MM.1S (cell line): ENCODE data around the gene COBL.

Source experiments
- DNase-seq: peaks from one replicate; pipeline ENCODE4 v3.0.0-alpha.2; 2015
- H2AFZ ChIP-seq: fragments of 300-600 bp; sonication (generic); 2 replicates; pipeline ENCODE4 v1.6.0; 2016; ENCODE audit warnings: antibody characterized with exemption, low read length
- H3F3A ChIP-seq: fragments of 300-600 bp; sonication (generic); 2 replicates; pipeline ENCODE4 v1.6.1; 2016; ENCODE audit warnings: mild to moderate bottlenecking, antibody characterized with exemption, low read length, moderate library complexity, mixed read lengths; ENCODE audit not compliant: insufficient read depth
- H3K27ac ChIP-seq: fragments of 300-600 bp; sonication (generic); 2 replicates; pipeline ENCODE4 v1.5.1; 2016; ENCODE audit warnings: mild to moderate bottlenecking, low read length
- H3K27me3 ChIP-seq: fragments of 300-600 bp; sonication (generic); replicated peaks from 2 replicates; pipeline ENCODE4 v1.6.0; 2016; ENCODE audit warnings: low read length; ENCODE audit not compliant: insufficient read depth
- H3K36me3 ChIP-seq: fragments of 300-600 bp; sonication (generic); replicated peaks from 2 replicates; pipeline ENCODE4 v1.6.1; 2016; ENCODE audit warnings: mild to moderate bottlenecking, low read length, mixed read lengths; ENCODE audit not compliant: insufficient read depth
- H3K4me1 ChIP-seq: fragments of 300-600 bp; sonication (generic); 2 replicates; pipeline ENCODE4 v1.6.1; 2016; ENCODE audit warnings: low read length, mixed read lengths
- H3K4me2 ChIP-seq: fragments of 300-600 bp; sonication (generic); 2 replicates; pipeline ENCODE4 v1.6.0; 2016; ENCODE audit warnings: low read depth, low read length
- H3K4me3 ChIP-seq: fragments of 300-600 bp; sonication (generic); 2 replicates; pipeline ENCODE4 v1.5.1; 2016; ENCODE audit warnings: low read length, mixed read lengths
- H3K79me2 ChIP-seq: fragments of 300-600 bp; sonication (generic); 2 replicates; pipeline ENCODE4 v1.6.1; 2016; ENCODE audit warnings: mixed run types, low read length, mixed read lengths
- H3K9ac ChIP-seq: fragments of 300-600 bp; sonication (generic); 2 replicates; pipeline ENCODE4 v1.6.1; 2016; ENCODE audit warnings: low read length, mixed read lengths
- H3K9me2 ChIP-seq: fragments of 300-600 bp; sonication (generic); replicated peaks from 2 replicates; pipeline ENCODE4 v1.6.1; 2016; ENCODE audit warnings: mild to moderate bottlenecking, low read length, mixed read lengths; ENCODE audit not compliant: insufficient read depth
- H3K9me3 ChIP-seq: fragments of 300-600 bp; sonication (generic); replicated peaks from 2 replicates; pipeline ENCODE4 v1.6.1; 2016; ENCODE audit warnings: mild to moderate bottlenecking, low read length, mixed read lengths; ENCODE audit not compliant: insufficient read depth
- H4K20me1 ChIP-seq: fragments of 300-600 bp; sonication (generic); 2 replicates; pipeline ENCODE4 v1.6.1; 2016; ENCODE audit warnings: mild to moderate bottlenecking, low read length, moderate library complexity, mixed read lengths; ENCODE audit not compliant: insufficient read depth
- EZH2 ChIP-seq: fragments of 300-600 bp; sonication (generic); optimal IDR thresholded peaks from 2 replicates; pipeline ENCODE3; 2017; ENCODE audit warnings: low read depth, mild to moderate bottlenecking, antibody characterized with exemption, low read length, mixed read lengths
- EZH2phosphoT487 ChIP-seq: fragments of 300-600 bp; sonication (generic); IDR thresholded peaks from 2 replicates; pipeline ENCODE4 v1.6.1; 2018; ENCODE audit warnings: antibody characterized with exemption, low read length
- TF ChIP-seq, protein P1 (sequence below): fragments of 300-600 bp; sonication (generic); IDR thresholded peaks from 2 replicates; pipeline ENCODE4 v1.5.1; 2016; ENCODE audit warnings: antibody characterized with exemption, low read length, mixed read lengths

The COBL gene

GRCh38 chr7:51326656-51327286, 10.2 kb upstream of the COBL start:
- no peaks in the 10 kb centered on the region for H3K27me3 ChIP-seq
- H3K36me3 ChIP-seq = no peaks in the 10 kb centered on the region
- H3K9me2 ChIP-seq = no peaks in the 10 kb centered on the region
- H3F3A ChIP-seq = no peaks in the 10 kb centered on the region
- no peak for DNase-seq
- H3K27ac ChIP-seq = no peak overlapping the region
- no peak overlapping the region for H2AFZ ChIP-seq
- no peak overlapping the region for H3K4me3 ChIP-seq
- no peaks in the 10 kb centered on the region for H3K4me1 ChIP-seq
- H3K79me2 ChIP-seq = no peaks in the 10 kb centered on the region
- no peak overlapping the region for H3K4me2 ChIP-seq
- TF ChIP-seq EZH2 (no peak), EZH2phosphoT487 (no peak)
- TF ChIP-seq, protein P1, sequence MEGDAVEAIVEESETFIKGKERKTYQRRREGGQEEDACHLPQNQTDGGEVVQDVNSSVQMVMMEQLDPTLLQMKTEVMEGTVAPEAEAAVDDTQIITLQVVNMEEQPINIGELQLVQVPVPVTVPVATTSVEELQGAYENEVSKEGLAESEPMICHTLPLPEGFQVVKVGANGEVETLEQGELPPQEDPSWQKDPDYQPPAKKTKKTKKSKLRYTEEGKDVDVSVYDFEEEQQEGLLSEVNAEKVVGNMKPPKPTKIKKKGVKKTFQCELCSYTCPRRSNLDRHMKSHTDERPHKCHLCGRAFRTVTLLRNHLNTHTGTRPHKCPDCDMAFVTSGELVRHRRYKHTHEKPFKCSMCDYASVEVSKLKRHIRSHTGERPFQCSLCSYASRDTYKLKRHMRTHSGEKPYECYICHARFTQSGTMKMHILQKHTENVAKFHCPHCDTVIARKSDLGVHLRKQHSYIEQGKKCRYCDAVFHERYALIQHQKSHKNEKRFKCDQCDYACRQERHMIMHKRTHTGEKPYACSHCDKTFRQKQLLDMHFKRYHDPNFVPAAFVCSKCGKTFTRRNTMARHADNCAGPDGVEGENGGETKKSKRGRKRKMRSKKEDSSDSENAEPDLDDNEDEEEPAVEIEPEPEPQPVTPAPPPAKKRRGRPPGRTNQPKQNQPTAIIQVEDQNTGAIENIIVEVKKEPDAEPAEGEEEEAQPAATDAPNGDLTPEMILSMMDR = no peak
- no peaks in the 10 kb centered on the region for H4K20me1 ChIP-seq
- no peak overlapping the region for H3K9ac ChIP-seq
- H3K9me3 ChIP-seq = no peaks in the 10 kb centered on the region

DNA sequence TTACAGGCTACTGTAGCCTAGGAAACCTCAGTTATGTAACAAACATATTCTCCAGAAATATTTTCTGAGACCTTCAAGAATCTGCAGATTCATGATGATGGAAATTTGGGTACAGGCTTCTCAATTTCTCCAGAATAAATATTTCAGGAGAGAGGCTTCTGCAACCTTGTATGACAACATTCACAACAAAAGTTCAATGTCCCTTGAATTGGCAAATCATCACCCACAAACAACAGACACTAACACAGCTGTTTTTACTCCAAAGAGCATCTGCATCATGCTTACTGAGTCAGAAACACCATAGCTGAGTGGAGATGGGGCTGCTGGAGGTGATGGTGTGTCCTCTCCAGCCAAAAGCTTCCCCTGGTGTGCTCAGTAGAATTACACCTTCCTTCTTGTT, 9.3 kb upstream of the COBL start:
- Histone ChIP-seq H4K20me1 (no peaks in the 10 kb centered on the region), H3K4me3 (no peak overlapping the region), H3K27me3 (no peaks in the 10 kb centered on the region), H3K36me3 (no peaks in the 10 kb centered on the region), H3K4me1 (no peaks in the 10 kb centered on the region), H3F3A (no peaks in the 10 kb centered on the region), H3K27ac (no peak overlapping the region), H3K9me2 (no peaks in the 10 kb centered on the region), H3K9ac (no peak overlapping the region), H2AFZ (no peak overlapping the region), H3K4me2 (no peak overlapping the region), H3K9me3 (no peaks in the 10 kb centered on the region), H3K79me2 (no peaks in the 10 kb centered on the region)
- TF ChIP-seq EZH2phosphoT487 (no peak), EZH2 (no peak)
- TF ChIP-seq, protein P1 = no peak
- DNase-seq = no peak

GRCh38 chr7:51325261-51325676, 8.7 kb upstream of the COBL start:
- no peak for TF ChIP-seq EZH2
- TF ChIP-seq, protein P1 = no peak
- no peak for TF ChIP-seq EZH2phosphoT487
- H3K27me3 ChIP-seq = no peaks in the 10 kb centered on the region
- no peak overlapping the region for H3K27ac ChIP-seq
- no peak for DNase-seq
- H3F3A ChIP-seq = no peaks in the 10 kb centered on the region
- H3K4me1 ChIP-seq = no peaks in the 10 kb centered on the region
- H3K9ac ChIP-seq = no peak overlapping the region
- no peak overlapping the region for H2AFZ ChIP-seq
- no peaks in the 10 kb centered on the region for H3K79me2 ChIP-seq
- no peak overlapping the region for H3K4me3 ChIP-seq
- no peaks in the 10 kb centered on the region for H4K20me1 ChIP-seq
- no peak overlapping the region for H3K4me2 ChIP-seq
- no peaks in the 10 kb centered on the region for H3K9me2 ChIP-seq
- no peaks in the 10 kb centered on the region for H3K9me3 ChIP-seq
- H3K36me3 ChIP-seq = no peaks in the 10 kb centered on the region
